OCI-LY3 (cell line): ENCODE measurements around the gene APOLD1.

Experiments
- EZH2phosphoT487 ChIP-seq: fragments of 200-600 bp; shearing (Covaris generic); IDR thresholded peaks from 2 replicates; pipeline ENCODE4 v1.6.1; 2018; ENCODE audit warnings: antibody characterized with exemption, mixed run types, low read depth
- TF ChIP-seq, protein P1 (sequence below): fragments of 200-600, 300-600 bp; sonication (generic); IDR thresholded peaks from 2 replicates; pipeline ENCODE4 v1.5.1; 2014; ENCODE audit warnings: antibody characterized with exemption, low read length, low read depth

DNA sequence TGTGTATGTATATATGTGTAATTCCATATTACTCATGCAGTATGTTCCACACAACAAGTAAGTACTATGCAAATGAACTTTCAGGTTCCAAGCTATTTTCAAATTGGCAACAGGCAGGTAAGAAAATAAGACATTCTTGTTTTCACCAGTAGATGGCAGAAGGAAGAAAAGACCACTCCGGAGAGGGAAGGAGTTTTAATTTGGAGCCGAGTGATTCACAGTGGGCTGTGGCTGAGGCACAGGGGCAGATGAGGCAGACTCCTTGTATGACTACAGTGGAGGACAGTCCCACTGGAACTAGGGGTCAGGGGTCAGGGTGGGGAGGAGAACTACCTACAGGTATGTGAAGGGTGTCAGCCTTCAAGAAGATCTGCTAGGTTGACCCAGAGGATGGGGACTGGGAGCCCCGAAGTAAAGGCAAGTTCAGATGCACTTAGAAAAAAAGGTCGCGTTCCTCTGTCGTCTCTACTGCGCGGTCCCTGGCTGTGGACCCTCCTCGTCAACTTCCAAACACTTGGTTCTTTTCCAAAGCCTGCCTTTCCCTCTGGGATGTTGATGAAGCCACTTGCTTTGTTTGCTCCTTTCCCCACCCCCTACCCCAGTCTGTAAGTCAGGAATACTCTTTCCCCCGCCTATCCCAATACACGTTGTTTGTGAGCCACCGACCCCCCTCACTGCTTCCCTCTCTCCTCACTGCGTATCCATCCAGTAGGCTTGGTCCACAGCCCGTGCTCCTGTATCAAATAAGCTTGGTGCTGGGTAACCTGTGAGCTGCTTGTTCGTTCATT lies 51.8 kb downstream of the APOLD1 start:
- TF ChIP-seq, protein P1, sequence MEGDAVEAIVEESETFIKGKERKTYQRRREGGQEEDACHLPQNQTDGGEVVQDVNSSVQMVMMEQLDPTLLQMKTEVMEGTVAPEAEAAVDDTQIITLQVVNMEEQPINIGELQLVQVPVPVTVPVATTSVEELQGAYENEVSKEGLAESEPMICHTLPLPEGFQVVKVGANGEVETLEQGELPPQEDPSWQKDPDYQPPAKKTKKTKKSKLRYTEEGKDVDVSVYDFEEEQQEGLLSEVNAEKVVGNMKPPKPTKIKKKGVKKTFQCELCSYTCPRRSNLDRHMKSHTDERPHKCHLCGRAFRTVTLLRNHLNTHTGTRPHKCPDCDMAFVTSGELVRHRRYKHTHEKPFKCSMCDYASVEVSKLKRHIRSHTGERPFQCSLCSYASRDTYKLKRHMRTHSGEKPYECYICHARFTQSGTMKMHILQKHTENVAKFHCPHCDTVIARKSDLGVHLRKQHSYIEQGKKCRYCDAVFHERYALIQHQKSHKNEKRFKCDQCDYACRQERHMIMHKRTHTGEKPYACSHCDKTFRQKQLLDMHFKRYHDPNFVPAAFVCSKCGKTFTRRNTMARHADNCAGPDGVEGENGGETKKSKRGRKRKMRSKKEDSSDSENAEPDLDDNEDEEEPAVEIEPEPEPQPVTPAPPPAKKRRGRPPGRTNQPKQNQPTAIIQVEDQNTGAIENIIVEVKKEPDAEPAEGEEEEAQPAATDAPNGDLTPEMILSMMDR, result peak; percentile 62
- no peak for TF ChIP-seq EZH2phosphoT487
